NCI-H2107 treated with DMSO at 0.1 percent for 48 hours (cell line): ENCODE measurements around the gene LRAT.

Experiments
- DNase-seq: peaks from one replicate; lab custom pipeline; 2025; ENCODE audit not compliant: unreplicated experiment; lab: John Stamatoyannopoulos, UW

The LRAT gene

DNA sequence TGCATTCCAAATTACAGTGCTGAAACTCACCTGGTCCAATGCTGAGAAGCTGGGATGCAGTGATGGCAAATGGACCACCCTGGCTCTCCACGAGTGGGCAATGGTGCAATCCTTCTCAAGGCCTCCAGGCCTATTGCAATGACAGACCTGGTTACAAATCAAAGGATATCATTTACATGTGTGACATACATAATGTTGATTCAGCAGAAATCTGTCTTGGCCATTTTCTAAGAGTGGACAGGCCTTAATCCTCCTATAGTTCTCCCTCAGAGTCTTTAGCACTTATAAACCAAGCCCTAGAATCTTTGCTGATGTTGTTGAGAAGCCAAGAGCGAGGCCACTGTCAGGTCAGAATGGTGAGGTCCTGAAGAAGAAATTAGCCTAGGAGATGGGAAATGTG lies 17.1 kb downstream of the LRAT start:
- no peak for DNase-seq

DNA sequence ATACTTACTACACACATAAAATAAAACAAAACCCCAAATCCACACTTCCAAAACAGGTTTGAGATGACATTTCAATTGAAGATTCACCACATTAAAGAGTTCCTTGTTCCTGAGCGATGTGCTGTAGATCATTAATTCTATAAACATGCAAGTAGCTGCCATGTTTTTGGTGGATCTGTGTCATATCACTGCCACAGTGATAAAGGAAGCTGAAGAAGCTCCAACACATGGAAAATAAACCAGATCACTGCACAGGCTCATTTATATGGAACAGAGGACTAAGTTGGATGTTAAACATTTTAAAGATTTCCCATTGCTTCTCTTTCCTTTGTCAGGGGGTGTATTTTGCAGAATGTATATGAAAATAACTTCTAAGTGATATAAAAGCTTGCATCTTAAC lies 34.5 kb downstream of the LRAT start:
- no peak for DNase-seq

GRCh38 chr4:154779362-154779947 lies 35.7 kb downstream of the LRAT start:
- DNase-seq: no peak

- DNase-seq: no peak
These were observed 37.6 kb downstream of the LRAT start, which contains the start of gene RBM46 for GRCh38 chr4:154781126-154781982. Gene RBM46, plus strand, starts transcription at chr4:154781272. Its CDS starts 15,481 bp downstream, at chr4:154796753.

- no peak for DNase-seq
These were observed 38.1 kb downstream of the LRAT start for GRCh38 chr4:154781983-154782293.
